ENCODE results near the gene NTSR2.

The NTSR2 gene

DNA sequence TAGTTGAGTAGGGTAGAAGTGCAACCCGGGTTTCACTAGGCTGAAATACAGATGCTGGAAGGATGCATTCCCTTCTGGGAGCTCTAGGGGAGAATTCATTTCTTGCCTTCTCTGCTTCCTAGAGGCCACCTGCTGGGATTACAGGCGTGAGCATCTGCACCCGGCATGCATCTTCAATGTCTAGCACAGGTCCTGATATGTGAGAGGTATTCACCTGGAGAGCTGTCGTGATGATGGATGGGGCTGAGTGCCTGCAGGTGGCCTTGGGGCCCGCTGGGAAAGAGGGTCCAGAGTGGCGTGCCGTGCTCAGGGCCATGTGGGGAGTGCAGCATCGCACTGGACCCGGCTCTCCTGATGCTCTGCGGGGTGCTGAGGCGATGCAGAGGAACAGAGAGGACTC lies 6.6 kb upstream of the NTSR2 start:
- no peak overlapping the region for H3K9ac ChIP-seq (ENCODE audit: low read length)
- no peaks in the 10 kb centered on the region for H3K9me3 ChIP-seq (ENCODE audit: low read length)
- no peak overlapping the region for H3K4me3 ChIP-seq (ENCODE audit: low read depth in 1 of 2, low read length in 2 of 2)
- peaks cover 0 to 6% of the 10 kb centered on the region in 2 donors for H3K27me3 ChIP-seq (ENCODE audit: control insufficient read depth in 1 of 2, insufficient read depth in 2 of 2, low read length in 2 of 2)
- H3K27ac ChIP-seq (ENCODE audit: low read depth, low read length) = no peak overlapping the region
- no peaks in the 10 kb centered on the region for H3K36me3 ChIP-seq (ENCODE audit: insufficient read depth, low read length)
- H3K4me1 ChIP-seq (ENCODE audit: insufficient read depth, low read length) = no peaks in the 10 kb centered on the region

GRCh38 chr2:11675423-11676112 lies 5.6 kb upstream of the NTSR2 start:
- Histone ChIP-seq H3K4me1 (ENCODE audit: insufficient read depth, low read length) (no peaks in the 10 kb centered on the region), H3K9ac (ENCODE audit: low read length) (no peak overlapping the region), H3K27ac (ENCODE audit: low read depth, low read length) (no peak overlapping the region), H3K36me3 (ENCODE audit: insufficient read depth, low read length) (no peaks in the 10 kb centered on the region), H3K9me3 (ENCODE audit: low read length) (no peaks in the 10 kb centered on the region), H3K27me3 (ENCODE audit: control insufficient read depth in 1 of 2, insufficient read depth in 2 of 2, low read length in 2 of 2) (peaks cover 0 to 6% of the 10 kb centered on the region in 2 donors), H3K4me3 (ENCODE audit: low read depth in 1 of 2, low read length in 2 of 2) (no peak overlapping the region)

- Histone ChIP-seq H3K4me3 (ENCODE audit: low read depth in 1 of 2, low read length in 2 of 2) (no peak overlapping the region), H3K27ac (ENCODE audit: low read depth, low read length) (no peak overlapping the region), H3K9me3 (ENCODE audit: low read length) (no peaks in the 10 kb centered on the region), H3K9ac (ENCODE audit: low read length) (no peak overlapping the region), H3K36me3 (ENCODE audit: insufficient read depth, low read length) (no peaks in the 10 kb centered on the region), H3K4me1 (ENCODE audit: insufficient read depth, low read length) (peaks cover 4% of the 10 kb centered on the region), H3K27me3 (ENCODE audit: control insufficient read depth in 1 of 2, insufficient read depth in 2 of 2, low read length in 2 of 2) (peaks cover 0 to 6% of the 10 kb centered on the region in 2 donors)
Measured at GRCh38 chr2:11674983-11675382, 5.0 kb upstream of the NTSR2 start.

GRCh38 chr2:11672407-11672806 lies 2.4 kb upstream of the NTSR2 start:
- H3K9me3 ChIP-seq (ENCODE audit: low read length) = no peaks in the 10 kb centered on the region
- H3K27me3 ChIP-seq (ENCODE audit: control insufficient read depth in 1 of 2, insufficient read depth in 2 of 2, low read length in 2 of 2) = peaks cover 0 to 6% of the 10 kb centered on the region in 2 donors
- H3K4me3 ChIP-seq (ENCODE audit: low read depth in 1 of 2, low read length in 2 of 2) = no peak overlapping the region
- no peaks in the 10 kb centered on the region for H3K36me3 ChIP-seq (ENCODE audit: insufficient read depth, low read length)
- no peak overlapping the region for H3K27ac ChIP-seq (ENCODE audit: low read depth, low read length)
- H3K4me1 ChIP-seq (ENCODE audit: insufficient read depth, low read length) = peaks cover 5% of the 10 kb centered on the region
- no peak overlapping the region for H3K9ac ChIP-seq (ENCODE audit: low read length)

GRCh38 chr2:11667866-11668637 lies 1.9 kb downstream of the NTSR2 start:
- Histone ChIP-seq H3K4me1 (ENCODE audit: insufficient read depth, low read length) (peaks cover 5% of the 10 kb centered on the region), H3K9me3 (ENCODE audit: low read length) (no peaks in the 10 kb centered on the region), H3K9ac (ENCODE audit: low read length) (no peak overlapping the region), H3K36me3 (ENCODE audit: insufficient read depth, low read length) (no peaks in the 10 kb centered on the region), H3K27ac (ENCODE audit: low read depth, low read length) (no peak overlapping the region), H3K4me3 (ENCODE audit: low read depth in 1 of 2, low read length in 2 of 2) (no peak overlapping the region), H3K27me3 (ENCODE audit: control insufficient read depth in 1 of 2, insufficient read depth in 2 of 2, low read length in 2 of 2) (no peaks in the 10 kb centered on the region)

- H3K9me3 ChIP-seq (ENCODE audit: low read length) = no peaks in the 10 kb centered on the region
- H3K27me3 ChIP-seq (ENCODE audit: control insufficient read depth in 1 of 2, insufficient read depth in 2 of 2, low read length in 2 of 2) = no peaks in the 10 kb centered on the region
- H3K9ac ChIP-seq (ENCODE audit: low read length) = no peak overlapping the region
- no peak overlapping the region for H3K4me3 ChIP-seq (ENCODE audit: low read depth in 1 of 2, low read length in 2 of 2)
- H3K27ac ChIP-seq (ENCODE audit: low read depth, low read length) = no peak overlapping the region
- peaks cover 5% of the 10 kb centered on the region for H3K4me1 ChIP-seq (ENCODE audit: insufficient read depth, low read length)
- no peaks in the 10 kb centered on the region for H3K36me3 ChIP-seq (ENCODE audit: insufficient read depth, low read length)
Measured at GRCh38 chr2:11667194-11667593, 2.8 kb downstream of the NTSR2 start.

DNA sequence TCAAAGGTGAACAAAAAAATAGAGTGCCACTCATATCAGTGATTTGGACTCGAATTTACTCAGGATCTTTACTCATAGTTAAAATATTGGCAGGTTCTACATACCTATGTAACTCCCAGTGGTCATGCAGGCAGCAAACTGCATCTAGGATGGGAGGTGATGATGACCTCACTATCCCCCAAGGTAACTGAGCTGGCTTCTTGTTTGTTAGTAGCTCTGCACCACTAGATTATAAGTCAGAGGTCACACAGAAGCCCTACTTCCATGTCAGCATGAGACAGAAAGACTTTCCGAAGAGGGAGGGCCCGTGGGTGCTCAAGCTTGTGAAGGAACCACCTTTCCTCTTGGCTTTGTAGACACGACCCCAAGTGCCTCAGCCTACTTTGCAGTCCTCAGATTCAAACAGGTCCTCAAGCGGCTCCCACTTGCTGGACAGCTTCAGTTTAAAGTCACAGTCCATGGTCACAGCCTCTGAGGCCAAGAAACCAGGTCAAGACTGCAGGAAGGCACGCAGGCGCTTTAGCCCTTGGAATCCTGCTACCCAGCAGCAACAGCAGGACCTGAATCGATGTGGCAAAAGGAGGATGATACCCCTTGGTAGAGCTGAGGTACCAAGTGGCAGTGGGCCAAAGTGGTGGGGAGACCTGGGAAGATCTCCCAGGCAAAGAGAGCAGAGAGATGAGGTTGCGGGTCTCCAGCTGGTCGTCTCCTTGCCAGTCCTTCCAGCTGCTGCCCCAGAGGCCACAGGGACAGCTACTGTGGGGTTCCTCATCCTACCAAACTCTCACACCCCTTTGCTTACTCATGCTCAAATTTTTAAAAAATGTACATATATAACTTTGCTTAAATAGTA lies 4.3 kb downstream of the NTSR2 start:
- Histone ChIP-seq H3K4me1 (ENCODE audit: insufficient read depth, low read length) (peaks cover 5% of the 10 kb centered on the region), H3K36me3 (ENCODE audit: insufficient read depth, low read length) (no peaks in the 10 kb centered on the region), H3K9me3 (ENCODE audit: low read length) (no peaks in the 10 kb centered on the region), H3K9ac (ENCODE audit: low read length) (no peak overlapping the region), H3K4me3 (ENCODE audit: low read depth in 1 of 2, low read length in 2 of 2) (no peak overlapping the region), H3K27me3 (ENCODE audit: control insufficient read depth in 1 of 2, insufficient read depth in 2 of 2, low read length in 2 of 2) (no peaks in the 10 kb centered on the region), H3K27ac (ENCODE audit: low read depth, low read length) (no peak overlapping the region)

DNA sequence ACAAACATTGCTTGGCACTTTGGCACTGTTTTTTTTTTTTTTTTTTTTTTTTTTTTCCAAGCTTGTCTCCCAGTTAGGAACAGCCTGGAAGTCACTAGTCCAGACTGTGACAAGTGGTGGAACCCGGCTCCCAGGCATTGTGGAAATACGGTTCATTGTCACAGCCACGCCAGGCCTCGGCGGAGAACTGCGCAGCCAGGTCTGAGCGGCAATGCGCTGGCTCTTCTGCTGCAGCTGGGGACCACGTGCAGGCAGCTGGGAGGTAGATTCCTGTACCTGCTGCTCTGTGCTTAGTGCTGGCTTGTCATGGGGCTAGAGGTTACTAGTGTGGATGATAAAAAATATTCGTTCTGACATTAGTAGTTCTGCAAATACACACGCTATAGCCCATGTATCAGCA lies 5.0 kb downstream of the NTSR2 start:
- H3K27me3 ChIP-seq (ENCODE audit: control insufficient read depth in 1 of 2, insufficient read depth in 2 of 2, low read length in 2 of 2) = no peaks in the 10 kb centered on the region
- H3K9ac ChIP-seq (ENCODE audit: low read length) = no peak overlapping the region
- no peak overlapping the region for H3K4me3 ChIP-seq (ENCODE audit: low read depth in 1 of 2, low read length in 2 of 2)
- no peaks in the 10 kb centered on the region for H3K9me3 ChIP-seq (ENCODE audit: low read length)
- no peaks in the 10 kb centered on the region for H3K36me3 ChIP-seq (ENCODE audit: insufficient read depth, low read length)
- H3K27ac ChIP-seq (ENCODE audit: low read depth, low read length) = no peak overlapping the region
- H3K4me1 ChIP-seq (ENCODE audit: insufficient read depth, low read length) = peaks cover 2% of the 10 kb centered on the region

DNA sequence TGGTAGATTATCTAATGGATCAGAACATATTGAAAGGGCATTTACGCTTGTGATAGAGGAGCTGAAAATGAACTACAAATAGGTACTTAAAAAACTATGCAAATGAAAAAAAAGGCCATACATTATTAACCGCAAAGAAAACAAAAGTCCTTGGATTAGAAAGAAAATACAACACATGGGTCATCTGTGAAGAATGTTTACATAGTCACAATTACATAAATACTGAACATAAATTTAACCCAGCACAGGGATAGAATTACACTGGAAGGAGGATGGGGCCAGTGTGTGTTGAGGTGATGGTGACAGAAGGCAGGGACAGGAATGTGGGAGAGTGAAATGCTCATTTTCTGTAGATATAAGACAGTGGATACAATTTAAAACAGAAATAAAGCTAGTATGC lies 6.6 kb downstream of the NTSR2 start:
- H3K4me3 ChIP-seq (ENCODE audit: low read depth in 1 of 2, low read length in 2 of 2) = no peak overlapping the region
- H3K27me3 ChIP-seq (ENCODE audit: control insufficient read depth in 1 of 2, insufficient read depth in 2 of 2, low read length in 2 of 2) = no peaks in the 10 kb centered on the region

DNA sequence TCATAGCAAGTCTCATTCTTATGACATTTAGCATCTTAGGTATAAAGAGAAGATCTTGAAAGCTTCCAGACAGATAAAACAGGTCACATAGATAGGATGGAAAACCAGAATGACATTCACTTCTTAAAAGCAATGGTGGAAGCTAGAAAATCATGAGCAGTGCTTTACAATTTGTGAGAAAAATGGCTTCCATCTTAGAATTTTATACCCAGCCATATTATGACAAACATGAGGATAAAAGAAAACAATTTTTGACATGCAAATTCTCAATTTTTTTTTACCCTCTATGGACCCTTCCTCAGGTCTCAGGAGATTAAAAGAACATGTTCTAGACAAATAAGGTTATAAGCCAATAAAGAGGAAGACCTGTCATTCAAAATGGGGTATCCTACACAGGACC lies 7.1 kb downstream of the NTSR2 start:
- H3K27me3 ChIP-seq (ENCODE audit: control insufficient read depth in 1 of 2, insufficient read depth in 2 of 2, low read length in 2 of 2) = no peaks in the 10 kb centered on the region
- no peak overlapping the region for H3K9ac ChIP-seq (ENCODE audit: low read length)
- no peak overlapping the region for H3K4me3 ChIP-seq (ENCODE audit: low read depth in 1 of 2, low read length in 2 of 2)
- no peak overlapping the region for H3K27ac ChIP-seq (ENCODE audit: low read depth, low read length)
- no peaks in the 10 kb centered on the region for H3K36me3 ChIP-seq (ENCODE audit: insufficient read depth, low read length)
- no peaks in the 10 kb centered on the region for H3K4me1 ChIP-seq (ENCODE audit: insufficient read depth, low read length)
- no peaks in the 10 kb centered on the region for H3K9me3 ChIP-seq (ENCODE audit: low read length)

More for the DNA sequence above, 6.6 kb downstream of the NTSR2 start:
- H3K27ac ChIP-seq (ENCODE audit: low read depth, low read length) = no peak overlapping the region
- H3K9me3 ChIP-seq (ENCODE audit: low read length) = no peaks in the 10 kb centered on the region
- H3K4me1 ChIP-seq (ENCODE audit: insufficient read depth, low read length) = no peaks in the 10 kb centered on the region
- no peaks in the 10 kb centered on the region for H3K36me3 ChIP-seq (ENCODE audit: insufficient read depth, low read length)
- H3K9ac ChIP-seq (ENCODE audit: low read length) = no peak overlapping the region

DNA sequence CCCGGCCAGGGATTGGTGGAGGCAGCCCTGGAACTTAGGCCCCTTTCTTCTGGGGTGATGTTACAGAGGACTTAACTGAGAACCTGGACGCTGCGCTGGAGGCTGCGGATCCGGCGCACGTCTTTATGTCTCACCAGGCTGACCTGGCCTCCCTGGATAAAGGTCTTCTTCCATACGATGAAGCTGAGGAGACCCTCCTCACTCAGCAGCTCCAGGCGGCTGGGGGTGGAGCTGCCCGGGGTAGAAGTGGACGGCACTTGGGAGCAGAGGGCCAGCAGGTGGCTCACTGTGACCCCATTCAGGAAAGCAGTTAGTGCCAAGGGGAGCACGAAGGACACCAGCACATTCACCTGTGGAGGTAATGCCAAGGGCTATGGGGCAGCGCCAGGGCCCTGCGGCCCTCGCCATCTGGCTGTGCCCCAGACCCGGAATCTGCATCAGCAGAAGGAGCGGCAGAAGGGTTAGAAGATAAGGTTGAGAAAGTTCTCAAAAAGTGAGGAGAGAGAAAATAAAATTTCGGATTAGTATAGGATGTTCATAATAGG lies 8.0 kb downstream of the NTSR2 start:
- H3K9ac ChIP-seq (ENCODE audit: low read length) = no peak overlapping the region
- H3K4me3 ChIP-seq (ENCODE audit: low read depth in 1 of 2, low read length in 2 of 2) = no peak overlapping the region
- H3K36me3 ChIP-seq (ENCODE audit: insufficient read depth, low read length) = no peaks in the 10 kb centered on the region
- H3K9me3 ChIP-seq (ENCODE audit: low read length) = no peaks in the 10 kb centered on the region
- H3K27ac ChIP-seq (ENCODE audit: low read depth, low read length) = no peak overlapping the region
- no peaks in the 10 kb centered on the region for H3K4me1 ChIP-seq (ENCODE audit: insufficient read depth, low read length)
- H3K27me3 ChIP-seq (ENCODE audit: control insufficient read depth in 1 of 2, insufficient read depth in 2 of 2, low read length in 2 of 2) = no peaks in the 10 kb centered on the region
